ENCODE results near the gene SLC2A5. TPM values are rescaled to one million over a fixed set of nuclear protein-coding genes. Genes with fewer than 3 reads are reported as not detected.

Gene SLC2A5
- total RNA-seq, 1 experiment from 2014 or later: not detected

- no peaks in the 10 kb centered on the region for H3K9me3 ChIP-seq (ENCODE audit: low read depth, low read length, poor library complexity, severe bottlenecking)
- POLR2A ChIA-PET (ENCODE audit: low non-redundant PET): no interaction called here
- CTCF ChIA-PET: no interaction called here
- TF ChIP-seq, protein P1, sequence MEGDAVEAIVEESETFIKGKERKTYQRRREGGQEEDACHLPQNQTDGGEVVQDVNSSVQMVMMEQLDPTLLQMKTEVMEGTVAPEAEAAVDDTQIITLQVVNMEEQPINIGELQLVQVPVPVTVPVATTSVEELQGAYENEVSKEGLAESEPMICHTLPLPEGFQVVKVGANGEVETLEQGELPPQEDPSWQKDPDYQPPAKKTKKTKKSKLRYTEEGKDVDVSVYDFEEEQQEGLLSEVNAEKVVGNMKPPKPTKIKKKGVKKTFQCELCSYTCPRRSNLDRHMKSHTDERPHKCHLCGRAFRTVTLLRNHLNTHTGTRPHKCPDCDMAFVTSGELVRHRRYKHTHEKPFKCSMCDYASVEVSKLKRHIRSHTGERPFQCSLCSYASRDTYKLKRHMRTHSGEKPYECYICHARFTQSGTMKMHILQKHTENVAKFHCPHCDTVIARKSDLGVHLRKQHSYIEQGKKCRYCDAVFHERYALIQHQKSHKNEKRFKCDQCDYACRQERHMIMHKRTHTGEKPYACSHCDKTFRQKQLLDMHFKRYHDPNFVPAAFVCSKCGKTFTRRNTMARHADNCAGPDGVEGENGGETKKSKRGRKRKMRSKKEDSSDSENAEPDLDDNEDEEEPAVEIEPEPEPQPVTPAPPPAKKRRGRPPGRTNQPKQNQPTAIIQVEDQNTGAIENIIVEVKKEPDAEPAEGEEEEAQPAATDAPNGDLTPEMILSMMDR (conservative IDR thresholded peaks at IDR 0.05; ENCODE audit: low read depth, low read length): no peak
- no peak for TF ChIP-seq EZH2 (IDR thresholded peaks at IDR 0.05; ENCODE audit: borderline replicate concordance, low read depth, low read length, poor library complexity, severe bottlenecking)
- no peaks in the 10 kb centered on the region for H3K27me3 ChIP-seq (replicated peaks; ENCODE audit: insufficient read depth, low read depth, low read length, poor library complexity)
- no peaks in the 10 kb centered on the region for H3K4me1 ChIP-seq (ENCODE audit: insufficient read depth, low read length, poor library complexity, severe bottlenecking)
- no TSS peak for BruUV-seq (replicated peaks)
- no peak for DNase-seq (ENCODE audit: low spot score)
- intact Hi-C loops (cut with micrococcal nuclease; ENCODE audit: unreplicated experiment): loop anchor here (5.0 kb wide), 1 partner anchor 379 kb away; no protein-coding TSS in a partner anchor
- H3K4me3 ChIP-seq (ENCODE audit: low read depth, low read length, poor library complexity, severe bottlenecking): no peak overlapping the region
- H3K36me3 ChIP-seq (ENCODE audit: insufficient read depth, low read length, poor library complexity, severe bottlenecking): no peaks in the 10 kb centered on the region
- no peak overlapping the region for H3K27ac ChIP-seq (ENCODE audit: low read depth, low read length, poor library complexity, severe bottlenecking)
Observed at GRCh38 chr1:9112961-9113880, 43.8 kb upstream of the SLC2A5 start.

GRCh38 chr1:9111957-9112356 lies 42.5 kb upstream of the SLC2A5 start:
- no peak for TF ChIP-seq EZH2 (IDR thresholded peaks at IDR 0.05; ENCODE audit: borderline replicate concordance, low read depth, low read length, poor library complexity, severe bottlenecking)
- TF ChIP-seq, protein P1 (conservative IDR thresholded peaks at IDR 0.05; ENCODE audit: low read depth, low read length): no peak
- H3K27me3 ChIP-seq (replicated peaks; ENCODE audit: insufficient read depth, low read depth, low read length, poor library complexity): no peaks in the 10 kb centered on the region
- ChIA-PET CTCF (no interaction called here), POLR2A (ENCODE audit: low non-redundant PET) (interaction anchor here (0.6 kb wide), 1 partner anchor 91 kb away, joined by 8 read pairs; no protein-coding TSS in a partner anchor)
- intact Hi-C loops (cut with micrococcal nuclease; ENCODE audit: unreplicated experiment): loop anchor here (5.0 kb wide), 1 partner anchor 380 kb away; no protein-coding TSS in a partner anchor
- H3K9me3 ChIP-seq (ENCODE audit: low read depth, low read length, poor library complexity, severe bottlenecking): no peaks in the 10 kb centered on the region
- no peak for DNase-seq (ENCODE audit: low spot score)
- H3K27ac ChIP-seq (ENCODE audit: low read depth, low read length, poor library complexity, severe bottlenecking): no peak overlapping the region
- no TSS peak for BruUV-seq (replicated peaks)
- H3K4me1 ChIP-seq (ENCODE audit: insufficient read depth, low read length, poor library complexity, severe bottlenecking): no peaks in the 10 kb centered on the region
- H3K36me3 ChIP-seq (ENCODE audit: insufficient read depth, low read length, poor library complexity, severe bottlenecking): no peaks in the 10 kb centered on the region
- no peak overlapping the region for H3K4me3 ChIP-seq (ENCODE audit: low read depth, low read length, poor library complexity, severe bottlenecking)

- no peaks in the 10 kb centered on the region for H3K9me3 ChIP-seq (ENCODE audit: low read depth, low read length, poor library complexity, severe bottlenecking)
Observed at GRCh38 chr1:9111357-9111691, 41.9 kb upstream of the SLC2A5 start.

More at GRCh38 chr1:9111357-9111691, 41.9 kb upstream of the SLC2A5 start:
- no peaks in the 10 kb centered on the region for H3K27me3 ChIP-seq (replicated peaks; ENCODE audit: insufficient read depth, low read depth, low read length, poor library complexity)
- POLR2A ChIA-PET (ENCODE audit: low non-redundant PET): no interaction called here
- no peaks in the 10 kb centered on the region for H3K4me1 ChIP-seq (ENCODE audit: insufficient read depth, low read length, poor library complexity, severe bottlenecking)
- DNase-seq (ENCODE audit: low spot score): no peak
- H3K27ac ChIP-seq (ENCODE audit: low read depth, low read length, poor library complexity, severe bottlenecking): no peak overlapping the region
- no peaks in the 10 kb centered on the region for H3K36me3 ChIP-seq (ENCODE audit: insufficient read depth, low read length, poor library complexity, severe bottlenecking)
- CTCF ChIA-PET: interaction anchor here (1.0 to 1.5 kb wide), 5 partner anchors 11 to 156 kb away, joined by 3 to 10 read pairs (median 5); no protein-coding TSS in a partner anchor
- no TSS peak for BruUV-seq (replicated peaks)
- no peak for TF ChIP-seq EZH2 (IDR thresholded peaks at IDR 0.05; ENCODE audit: borderline replicate concordance, low read depth, low read length, poor library complexity, severe bottlenecking)
- TF ChIP-seq, protein P1 (conservative IDR thresholded peaks at IDR 0.05; ENCODE audit: low read depth, low read length): no peak
- intact Hi-C loops (cut with micrococcal nuclease; ENCODE audit: unreplicated experiment): loop anchor here (5.0 kb wide), 1 partner anchor 381 kb away; no protein-coding TSS in a partner anchor
- no peak overlapping the region for H3K4me3 ChIP-seq (ENCODE audit: low read depth, low read length, poor library complexity, severe bottlenecking)

Data from A673 (cell line).